GM12878 (cell line): ENCODE measurements around the gene SKIDA1. TPM values are rescaled to one million over a fixed set of nuclear protein-coding genes. Genes with fewer than 3 reads are reported as not detected.

ENCODE experiments used
- ATAC-seq: fragments of 200-7000 bp; cut with Tn5 transposase; 3 replicates; pipeline ENCODE4 v1.9.1; 2020; ENCODE audit warnings: mild to moderate bottlenecking, moderate library complexity
- BruUV-seq: library from RNA; stranded (reverse); fragments of 400-500 nt; replicated peaks from 2 replicates; lab custom pipeline; 2021; lab: Mats Ljungman, UMichigan
- CTCF ChIA-PET: fragments of 300-600 bp; sonication (Branson Sonifier 250); formaldehyde crosslinking; extraction: SDS; loops from one replicate; lab custom pipeline; 2021; ENCODE audit warnings: inconsistent platforms; lab: Yijun Ruan, JAX
- POLR2A ChIA-PET: fragments of 350-600 bp; formaldehyde crosslinking; extraction: SDS; loops from one replicate; lab custom pipeline; 2021; ENCODE audit warnings: inconsistent platforms; lab: Charles Lee
- RAD21 ChIA-PET: fragments of 300-600 bp; sonication (Branson Sonifier 250); formaldehyde crosslinking; loops from one replicate; lab custom pipeline; 2023; ENCODE audit warnings: antibody characterized with exemption; ENCODE audit not compliant: unreplicated experiment; lab: Charles Lee
- SMC1A ChIA-PET: fragments of 300-600 bp; sonication (Branson Sonifier 250); formaldehyde crosslinking; loops from one replicate; lab custom pipeline; 2023; ENCODE audit not compliant: unreplicated experiment, uncharacterized antibody; lab: Charles Lee
- DNase-seq: peaks from one replicate; pipeline ENCODE4 v3.0.0-alpha.2; 2011; ENCODE audit warnings: low read depth, low spot score
- FAIRE-seq: peaks from 3 replicates; lab custom pipeline; 2011; peaks lifted over from hg19 to GRCh38; lab: Jason Lieb, UNC
- H2AFZ ChIP-seq: 2 replicates; pipeline ENCODE4 v1.6.0; 2011; ENCODE audit warnings: low read depth, low read length, control low read depth; ENCODE audit not compliant: control insufficient read depth
- H3K27ac ChIP-seq: 2 replicates; pipeline ENCODE4 v1.5.1; 2011; ENCODE audit warnings: control low read depth; ENCODE audit not compliant: control insufficient read depth, insufficient read depth
- H3K27me3 ChIP-seq, 2 experiments: replicated peaks in 1 of 2; 2 replicates each; pipeline versions ENCODE4 v1.6.0 to v1.6.1; 2011; ENCODE audit warnings: low read length in 1 of 2; ENCODE audit not compliant: control insufficient read depth in 2 of 2, insufficient read depth in 2 of 2
- H3K36me3 ChIP-seq, 2 experiments: 2 replicates each; pipeline ENCODE4 v1.5.1; 2011; ENCODE audit warnings: low read length in 1 of 2; ENCODE audit not compliant: control insufficient read depth in 2 of 2, insufficient read depth in 2 of 2
- H3K4me1 ChIP-seq: 2 replicates; pipeline ENCODE4 v1.6.1; 2011; ENCODE audit warnings: mild to moderate bottlenecking, low read length, moderate library complexity, mixed read lengths; ENCODE audit not compliant: control insufficient read depth, insufficient read depth
- H3K4me2 ChIP-seq: 2 replicates; pipeline ENCODE4 v1.6.0; 2011; ENCODE audit warnings: control low read depth; ENCODE audit not compliant: control insufficient read depth, insufficient read depth
- H3K4me3 ChIP-seq: fragments of 200-600 bp; sonication (generic); 2 replicates; pipeline ENCODE4 v1.5.1; 2016
- H3K79me2 ChIP-seq: 2 replicates; pipeline ENCODE4 v1.6.0; 2011; ENCODE audit warnings: low read length; ENCODE audit not compliant: control insufficient read depth, insufficient read depth
- H3K9ac ChIP-seq: 2 replicates; pipeline ENCODE4 v1.8.0; 2011; ENCODE audit warnings: low read length, control low read depth, mixed read lengths; ENCODE audit not compliant: control insufficient read depth, insufficient read depth
- H3K9me3 ChIP-seq: replicated peaks from 3 replicates; pipeline ENCODE4 v1.5.1; 2011; ENCODE audit warnings: mild to moderate bottlenecking, low read length; ENCODE audit not compliant: control insufficient read depth, insufficient read depth
- H4K20me1 ChIP-seq: 2 replicates; pipeline ENCODE4 v1.6.0; 2011; ENCODE audit not compliant: control insufficient read depth, insufficient read depth
- DPF2 ChIP-seq: fragments of 450-650 bp; IDR thresholded peaks from 2 replicates; pipeline ENCODE4 v1.6.1; 2017; ENCODE audit warnings: mild to moderate bottlenecking
- ETV6 ChIP-seq, 2 experiments: fragments of 450-650 bp in 1 of 2; IDR thresholded peaks in 1 of 2; conservative IDR thresholded peaks in 1 of 2; 2 replicates each; pipeline ENCODE4 v1.6.1; 2014; ENCODE audit warnings: antibody characterized with exemption in 1 of 2, borderline replicate concordance in 1 of 2, low read depth in 1 of 2, mild to moderate bottlenecking in 1 of 2, moderate library complexity in 1 of 2
- GATAD2B ChIP-seq: fragments of 450-650 bp; conservative IDR thresholded peaks from 2 replicates; pipeline ENCODE4 v1.6.1; 2017; ENCODE audit warnings: low read depth, mild to moderate bottlenecking, moderate library complexity
- HCFC1 ChIP-seq: fragments of 150-350 bp; IDR thresholded peaks from 2 replicates; pipeline ENCODE4 v1.6.1; 2014; ENCODE audit warnings: low read length
- HDGF ChIP-seq: fragments of 450-650 bp; IDR thresholded peaks from 2 replicates; pipeline ENCODE4 v1.6.1; 2016; ENCODE audit warnings: antibody characterized with exemption
- KDM1A ChIP-seq: fragments of 200-600 bp; sonication (generic); IDR thresholded peaks from 2 replicates; pipeline ENCODE4 v1.6.1; 2016; ENCODE audit warnings: borderline replicate concordance
- MTA2 ChIP-seq: fragments of 450-650 bp; IDR thresholded peaks from 2 replicates; pipeline ENCODE4 v1.6.1; 2016; ENCODE audit warnings: low read depth, mild to moderate bottlenecking, moderate library complexity
- RCOR1 ChIP-seq: conservative IDR thresholded peaks from 2 replicates; pipeline ENCODE4 v1.6.1; 2012; ENCODE audit warnings: low read depth, low read length, improper control_type of control experiment
- ZNF24 ChIP-seq: fragments of 450-650 bp; IDR thresholded peaks from 2 replicates; pipeline ENCODE4 v1.6.1; 2017; ENCODE audit warnings: antibody characterized with exemption, mild to moderate bottlenecking
- WGBS: methylation state at CpG from one replicate; pipeline ENCODE4 v1.1.6; 2016; ENCODE audit warnings: low lambda C conversion rate; ENCODE audit not compliant: insufficient replicate concordance, insufficient coverage; ENCODE audit errors: missing lambda C conversion rate; 5-methylcytosine and 5-hydroxymethylcytosine counted together
- in situ Hi-C: fragments of 300-500 bp; cut with MboI; formaldehyde crosslinking; loops from 9 replicates; pipeline ENCODE4 v1.14.3; 2018; ENCODE audit warnings: mixed read lengths
- intact Hi-C: fragments of 100-400 bp; cut with micrococcal nuclease; formaldehyde crosslinking; loops from one replicate; pipeline ENCODE4 v1.14.2; 2022; ENCODE audit not compliant: unreplicated experiment
- polyA plus RNA-seq, 11 experiments: library from polyadenylated mRNA; depleted of rRNA in 4 of 11; unstranded in 6 of 11; stranded (reverse) in 5 of 11; fragments of >200 nt; fragmentation: Nextera tagmentation in 4 of 11; fragmentation: Illumina TruSeq in 1 of 11; extraction: Ambion mirVana in 4 of 11; extraction: Trizol in 1 of 11; gene quantifications; 1 replicate in 1 of 11; 2 replicates in 10 of 11; pipeline versions ENCODE4 v1.2.1 to v1.2.3, GENCODE V29; 2011 to 2016; ENCODE audit warnings: inconsistent platforms in 2 of 11, missing spikeins in 2 of 11, low read depth in 1 of 11
- total RNA-seq, 4 experiments: library from RNA; depleted of rRNA in 3 of 4; stranded (reverse); fragments of >200 nt in 3 of 4; fragmentation: Illumina TruSeq in 1 of 4; extraction: Trizol in 1 of 4; gene quantifications; 2 replicates each; pipeline versions ENCODE4 v1.2.1 to v1.2.3, GENCODE V29; 2013 to 2021
- TF ChIP-seq, protein P1 (sequence below): fragments of 450-650 bp; IDR thresholded peaks from 2 replicates; pipeline ENCODE4 v1.6.1; 2017; ENCODE audit warnings: mild to moderate bottlenecking, moderate library complexity
- TF ChIP-seq, protein P2 (sequence below): IDR thresholded peaks from 2 replicates; pipeline ENCODE4 v1.6.1; 2011; ENCODE audit warnings: borderline replicate concordance, low read depth, mild to moderate bottlenecking, moderate library complexity, low read length; ENCODE audit not compliant: insufficient read depth, poor library complexity, severe bottlenecking

The SKIDA1 gene
- total and polyA plus RNA-seq, 10 of the 15 experiments (the other 5 are each of a cell fraction or from before 2014, with no cell fraction given): 0.05 to 0.90 (median 0.28) TPM

DNA sequence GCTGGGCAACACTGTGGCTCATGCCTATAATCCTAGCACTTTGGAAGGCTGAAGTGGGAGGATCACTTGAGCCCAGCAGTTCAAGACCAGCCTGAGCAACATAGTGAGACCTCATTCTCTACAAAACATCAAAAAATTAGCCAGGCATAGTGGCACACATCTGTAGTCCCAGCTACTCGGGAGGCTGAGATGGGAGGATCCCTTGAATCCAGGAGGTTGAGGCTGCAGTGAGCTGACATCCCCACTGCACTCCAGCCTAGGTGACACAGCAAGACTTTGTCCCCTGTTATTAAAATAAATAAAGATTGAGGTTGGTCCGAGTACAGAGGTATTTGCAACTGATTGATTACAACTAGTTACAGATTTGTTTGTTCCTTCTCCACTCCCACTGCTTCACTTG is 44.1 kb downstream of the SKIDA1 start:
- WGBS: 0% methylated on average over 2 of the region's 2 CpGs
- ChIA-PET SMC1A (no interaction called here), CTCF (interaction anchor here (1.7 kb wide), 1 partner anchor 15 kb away, joined by 4 read pairs; no protein-coding TSS in a partner anchor), POLR2A (interaction anchor here (0.7 kb wide), 1 partner anchor 194 kb away, joined by 3 read pairs; no protein-coding TSS in a partner anchor), RAD21 (no interaction called here)
- Histone ChIP-seq H4K20me1 (no peaks in the 10 kb centered on the region), H3K9me3 (no peaks in the 10 kb centered on the region), H2AFZ (no peak overlapping the region), H3K36me3 (no peaks in the 10 kb centered on the region), H3K79me2 (no peaks in the 10 kb centered on the region), H3K27ac (no peak overlapping the region), H3K4me1 (no peaks in the 10 kb centered on the region), H3K4me3 (no peak overlapping the region), H3K9ac (no peak overlapping the region), H3K27me3 (no peaks in the 10 kb centered on the region), H3K4me2 (no peak overlapping the region)
- ATAC-seq: no peak
- no peak for DNase-seq
- TF ChIP-seq GATAD2B (no peak), RCOR1 (no peak), HCFC1 (no peak)
- in situ Hi-C loops: loop anchor here (25.0 kb wide), 2 partner anchors 194 to 1531 kb away; no protein-coding TSS in a partner anchor
- intact Hi-C loops: no loop called here
- no peak for FAIRE-seq
- BruUV-seq: no TSS peak

DNA sequence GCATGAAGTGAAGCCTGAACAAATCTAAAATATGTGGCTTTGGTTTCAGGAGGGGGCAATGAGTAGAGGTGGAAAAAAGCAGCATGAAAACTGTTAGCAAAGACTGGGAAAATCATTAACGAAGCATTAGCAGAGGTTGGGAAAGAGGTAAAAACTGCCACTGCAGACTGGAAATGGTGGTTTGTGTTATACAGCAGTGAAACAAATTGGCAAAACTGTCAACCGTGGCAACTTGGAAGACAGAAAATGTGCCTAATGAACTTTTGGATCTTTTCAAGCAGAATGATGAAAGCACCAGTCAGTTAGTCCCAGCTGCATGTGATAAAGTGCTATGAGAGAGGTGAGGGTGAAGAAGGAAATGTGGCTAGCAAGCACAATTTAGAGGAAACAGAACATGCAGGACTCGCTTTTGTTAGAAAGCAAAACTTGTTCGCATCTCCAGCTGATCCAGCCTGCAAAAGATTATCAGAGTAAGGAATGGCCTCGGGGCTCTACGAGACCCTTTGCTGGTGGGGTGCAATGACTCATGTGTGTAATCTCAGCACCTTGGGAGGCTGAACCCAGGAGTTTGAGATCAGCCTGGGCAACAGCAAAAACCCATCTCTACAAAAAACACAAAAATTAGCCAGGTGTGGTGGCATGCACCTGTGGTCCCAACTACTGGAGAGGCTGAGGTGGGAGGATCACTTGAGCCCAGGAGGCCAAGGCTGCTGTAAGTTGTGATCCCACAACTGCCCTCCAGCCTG is 45.7 kb downstream of the SKIDA1 start:
- Histone ChIP-seq H3K9ac (no peak overlapping the region), H3K4me1 (no peaks in the 10 kb centered on the region), H2AFZ (no peak overlapping the region), H3K79me2 (no peaks in the 10 kb centered on the region), H3K4me3 (no peak overlapping the region), H3K27me3 (no peaks in the 10 kb centered on the region), H4K20me1 (no peaks in the 10 kb centered on the region), H3K4me2 (no peak overlapping the region), H3K27ac (no peak overlapping the region), H3K36me3 (no peaks in the 10 kb centered on the region), H3K9me3 (no peaks in the 10 kb centered on the region)
- no peak for FAIRE-seq
- POLR2A ChIA-PET: no interaction called here
- RAD21 ChIA-PET: no interaction called here
- WGBS: 50% methylated on average over 6 of the region's 6 CpGs
- in situ Hi-C loops: loop anchor here (25.0 kb wide), 2 partner anchors 192 to 1533 kb away; no protein-coding TSS in a partner anchor
- CTCF ChIA-PET: no interaction called here
- SMC1A ChIA-PET: interaction anchor here (0.6 kb wide), 1 partner anchor 34 kb away, joined by 3 read pairs; no protein-coding TSS in a partner anchor
- ATAC-seq: no peak
- intact Hi-C loops: no loop called here
- no peak for DNase-seq
- no TSS peak for BruUV-seq
- TF ChIP-seq, protein P1, sequence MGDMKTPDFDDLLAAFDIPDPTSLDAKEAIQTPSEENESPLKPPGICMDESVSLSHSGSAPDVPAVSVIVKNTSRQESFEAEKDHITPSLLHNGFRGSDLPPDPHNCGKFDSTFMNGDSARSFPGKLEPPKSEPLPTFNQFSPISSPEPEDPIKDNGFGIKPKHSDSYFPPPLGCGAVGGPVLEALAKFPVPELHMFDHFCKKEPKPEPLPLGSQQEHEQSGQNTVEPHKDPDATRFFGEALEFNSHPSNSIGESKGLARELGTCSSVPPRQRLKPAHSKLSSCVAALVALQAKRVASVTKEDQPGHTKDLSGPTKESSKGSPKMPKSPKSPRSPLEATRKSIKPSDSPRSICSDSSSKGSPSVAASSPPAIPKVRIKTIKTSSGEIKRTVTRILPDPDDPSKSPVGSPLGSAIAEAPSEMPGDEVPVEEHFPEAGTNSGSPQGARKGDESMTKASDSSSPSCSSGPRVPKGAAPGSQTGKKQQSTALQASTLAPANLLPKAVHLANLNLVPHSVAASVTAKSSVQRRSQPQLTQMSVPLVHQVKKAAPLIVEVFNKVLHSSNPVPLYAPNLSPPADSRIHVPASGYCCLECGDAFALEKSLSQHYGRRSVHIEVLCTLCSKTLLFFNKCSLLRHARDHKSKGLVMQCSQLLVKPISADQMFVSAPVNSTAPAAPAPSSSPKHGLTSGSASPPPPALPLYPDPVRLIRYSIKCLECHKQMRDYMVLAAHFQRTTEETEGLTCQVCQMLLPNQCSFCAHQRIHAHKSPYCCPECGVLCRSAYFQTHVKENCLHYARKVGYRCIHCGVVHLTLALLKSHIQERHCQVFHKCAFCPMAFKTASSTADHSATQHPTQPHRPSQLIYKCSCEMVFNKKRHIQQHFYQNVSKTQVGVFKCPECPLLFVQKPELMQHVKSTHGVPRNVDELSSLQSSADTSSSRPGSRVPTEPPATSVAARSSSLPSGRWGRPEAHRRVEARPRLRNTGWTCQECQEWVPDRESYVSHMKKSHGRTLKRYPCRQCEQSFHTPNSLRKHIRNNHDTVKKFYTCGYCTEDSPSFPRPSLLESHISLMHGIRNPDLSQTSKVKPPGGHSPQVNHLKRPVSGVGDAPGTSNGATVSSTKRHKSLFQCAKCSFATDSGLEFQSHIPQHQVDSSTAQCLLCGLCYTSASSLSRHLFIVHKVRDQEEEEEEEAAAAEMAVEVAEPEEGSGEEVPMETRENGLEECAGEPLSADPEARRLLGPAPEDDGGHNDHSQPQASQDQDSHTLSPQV: no peak
- no peak for TF ChIP-seq DPF2
- TF ChIP-seq ETV6 (conservative IDR thresholded peaks at IDR 0.05 in 1 of 2, IDR thresholded peaks at IDR 0.05 in 1 of 2; ENCODE audit: borderline replicate concordance in 1 of 2, low read depth in 1 of 2): no peak
- TF ChIP-seq, protein P2, sequence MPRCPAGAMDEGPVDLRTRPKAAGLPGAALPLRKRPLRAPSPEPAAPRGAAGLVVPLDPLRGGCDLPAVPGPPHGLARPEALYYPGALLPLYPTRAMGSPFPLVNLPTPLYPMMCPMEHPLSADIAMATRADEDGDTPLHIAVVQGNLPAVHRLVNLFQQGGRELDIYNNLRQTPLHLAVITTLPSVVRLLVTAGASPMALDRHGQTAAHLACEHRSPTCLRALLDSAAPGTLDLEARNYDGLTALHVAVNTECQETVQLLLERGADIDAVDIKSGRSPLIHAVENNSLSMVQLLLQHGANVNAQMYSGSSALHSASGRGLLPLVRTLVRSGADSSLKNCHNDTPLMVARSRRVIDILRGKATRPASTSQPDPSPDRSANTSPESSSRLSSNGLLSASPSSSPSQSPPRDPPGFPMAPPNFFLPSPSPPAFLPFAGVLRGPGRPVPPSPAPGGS: no peak
- no peak for TF ChIP-seq HDGF
- no peak for TF ChIP-seq MTA2
- no peak for TF ChIP-seq KDM1A
- TF ChIP-seq ZNF24: no peak
